RWPE1 (cell line): ENCODE results near the gene ADAT3.
"Not testable (repeated sequence)": the region's sequence is repeated elsewhere in the genome, so short reads cannot be mapped to it uniquely, and the experiment has no call there.

Source experiments
- CTCF ChIA-PET: fragments of 350-600 bp; sonication (Branson Sonifier 250); formaldehyde crosslinking; extraction: SDS; loops from one replicate; lab custom pipeline; 2021; lab: Yijun Ruan, JAX
- POLR2A ChIA-PET: fragments of 400-600 bp; formaldehyde crosslinking; extraction: SDS; loops from one replicate; lab custom pipeline; 2020; ENCODE audit warnings: antibody characterized with exemption; ENCODE audit not compliant: low non-redundant PET; lab: Yijun Ruan, JAX
- DNase-seq: peaks from one replicate; pipeline ENCODE4 v3.0.0; 2012; ENCODE audit warnings: low spot score
- H3K27ac ChIP-seq: fragments of 450-650 bp; 2 replicates; pipeline ENCODE4 v1.5.1; 2017
- TF ChIP-seq, protein P1 (sequence below): fragments of 450-650 bp; conservative IDR thresholded peaks from 2 replicates; pipeline ENCODE4 v1.5.1; 2017; ENCODE audit warnings: low read depth, mild to moderate bottlenecking

The ADAT3 gene

GRCh38 chr19:1880611-1881392 is 24.4 kb upstream of the ADAT3 start:
- no peak for DNase-seq
- TF ChIP-seq, protein P1, sequence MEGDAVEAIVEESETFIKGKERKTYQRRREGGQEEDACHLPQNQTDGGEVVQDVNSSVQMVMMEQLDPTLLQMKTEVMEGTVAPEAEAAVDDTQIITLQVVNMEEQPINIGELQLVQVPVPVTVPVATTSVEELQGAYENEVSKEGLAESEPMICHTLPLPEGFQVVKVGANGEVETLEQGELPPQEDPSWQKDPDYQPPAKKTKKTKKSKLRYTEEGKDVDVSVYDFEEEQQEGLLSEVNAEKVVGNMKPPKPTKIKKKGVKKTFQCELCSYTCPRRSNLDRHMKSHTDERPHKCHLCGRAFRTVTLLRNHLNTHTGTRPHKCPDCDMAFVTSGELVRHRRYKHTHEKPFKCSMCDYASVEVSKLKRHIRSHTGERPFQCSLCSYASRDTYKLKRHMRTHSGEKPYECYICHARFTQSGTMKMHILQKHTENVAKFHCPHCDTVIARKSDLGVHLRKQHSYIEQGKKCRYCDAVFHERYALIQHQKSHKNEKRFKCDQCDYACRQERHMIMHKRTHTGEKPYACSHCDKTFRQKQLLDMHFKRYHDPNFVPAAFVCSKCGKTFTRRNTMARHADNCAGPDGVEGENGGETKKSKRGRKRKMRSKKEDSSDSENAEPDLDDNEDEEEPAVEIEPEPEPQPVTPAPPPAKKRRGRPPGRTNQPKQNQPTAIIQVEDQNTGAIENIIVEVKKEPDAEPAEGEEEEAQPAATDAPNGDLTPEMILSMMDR: no peak
- ChIA-PET CTCF (interaction anchor here (0.6 to 0.7 kb wide), 2 partner anchors 38 to 484 kb away, joined by 3 read pairs; no protein-coding TSS in a partner anchor), POLR2A (no interaction called here)
- peak overlapping the region; percentile 17 for H3K27ac ChIP-seq

- H3K27ac ChIP-seq: peak overlapping the region; percentile 82
- DNase-seq, POLR2A ChIA-PET: not testable (repeated sequence)
- CTCF ChIA-PET: interaction anchor here (0.7 kb wide), 1 partner anchor 484 kb away, joined by 3 read pairs; no protein-coding TSS in a partner anchor
These were observed 23.7 kb upstream of the ADAT3 start for GRCh38 chr19:1881393-1882088.

GRCh38 chr19:1882089-1882785 is 23.0 kb upstream of the ADAT3 start:
- no peak for DNase-seq
- POLR2A ChIA-PET: no interaction called here
- CTCF ChIA-PET: no interaction called here
- peak overlapping the region; percentile 82 for H3K27ac ChIP-seq
- TF ChIP-seq, protein P1: no peak

- POLR2A ChIA-PET: no interaction called here
- no peak for DNase-seq
- peak overlapping the region; percentile 82 for H3K27ac ChIP-seq
- CTCF ChIA-PET: interaction anchor here (0.9 to 1.7 kb wide), 2 partner anchors 9 to 18 kb away, joined by 3 to 5 read pairs; no protein-coding TSS in a partner anchor
- TF ChIP-seq, protein P1: no peak
These were observed 22.2 kb upstream of the ADAT3 start for GRCh38 chr19:1882786-1883692.

- no peak for DNase-seq
- TF ChIP-seq, protein P1: no peak
- H3K27ac ChIP-seq: peak overlapping the region; percentile 82
- CTCF ChIA-PET: interaction anchor here (0.9 to 1.7 kb wide), 2 partner anchors 9 to 19 kb away, joined by 3 to 5 read pairs; no protein-coding TSS in a partner anchor
- POLR2A ChIA-PET: no interaction called here
These were observed 21.4 kb upstream of the ADAT3 start for GRCh38 chr19:1883784-1884183.

DNA sequence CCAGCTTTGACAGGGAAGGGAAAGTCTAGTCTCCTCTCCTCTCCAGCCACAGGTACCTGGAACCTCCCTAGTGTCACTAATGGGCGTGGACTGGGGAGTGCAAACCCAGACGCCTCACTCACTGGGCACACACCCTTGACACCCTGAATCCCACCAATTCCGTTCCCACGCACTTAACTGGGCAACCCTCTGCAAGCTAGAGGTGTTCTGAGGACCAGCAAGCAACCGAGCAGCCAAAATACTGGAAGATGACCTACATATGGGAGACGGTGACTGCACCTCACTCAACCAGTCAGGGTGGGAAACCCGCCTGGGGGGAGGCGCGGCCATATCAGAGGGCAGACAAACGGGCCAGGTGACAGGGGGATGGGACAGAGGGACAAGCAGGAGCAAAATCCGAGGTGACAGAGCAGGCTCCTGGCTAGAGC is 20.9 kb upstream of the ADAT3 start:
- ChIA-PET POLR2A (interaction anchor here (1.0 kb wide), 1 partner anchor 8 kb away, joined by 3 read pairs; no protein-coding TSS in a partner anchor), CTCF (interaction anchor here (0.9 to 1.7 kb wide), 2 partner anchors 8 to 20 kb away, joined by 3 to 5 read pairs; no protein-coding TSS in a partner anchor)
- DNase-seq: no peak
- peak overlapping the region; percentile 82 for H3K27ac ChIP-seq
- TF ChIP-seq, protein P1: no peak
